SIG-M5 (cell line): ENCODE results near the gene CANX.
A peak's percentile ranks its signal among the peaks of the same experiment; 100 is the strongest.
"Not testable (repeated sequence)": the region's sequence is repeated elsewhere in the genome, so short reads cannot be mapped to it uniquely, and the experiment has no call there.

Experiments
- DNase-seq: peaks from one replicate; lab custom pipeline; 2025; lab: John Stamatoyannopoulos, UW

The CANX gene, protein sequence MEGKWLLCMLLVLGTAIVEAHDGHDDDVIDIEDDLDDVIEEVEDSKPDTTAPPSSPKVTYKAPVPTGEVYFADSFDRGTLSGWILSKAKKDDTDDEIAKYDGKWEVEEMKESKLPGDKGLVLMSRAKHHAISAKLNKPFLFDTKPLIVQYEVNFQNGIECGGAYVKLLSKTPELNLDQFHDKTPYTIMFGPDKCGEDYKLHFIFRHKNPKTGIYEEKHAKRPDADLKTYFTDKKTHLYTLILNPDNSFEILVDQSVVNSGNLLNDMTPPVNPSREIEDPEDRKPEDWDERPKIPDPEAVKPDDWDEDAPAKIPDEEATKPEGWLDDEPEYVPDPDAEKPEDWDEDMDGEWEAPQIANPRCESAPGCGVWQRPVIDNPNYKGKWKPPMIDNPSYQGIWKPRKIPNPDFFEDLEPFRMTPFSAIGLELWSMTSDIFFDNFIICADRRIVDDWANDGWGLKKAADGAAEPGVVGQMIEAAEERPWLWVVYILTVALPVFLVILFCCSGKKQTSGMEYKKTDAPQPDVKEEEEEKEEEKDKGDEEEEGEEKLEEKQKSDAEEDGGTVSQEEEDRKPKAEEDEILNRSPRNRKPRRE

DNA sequence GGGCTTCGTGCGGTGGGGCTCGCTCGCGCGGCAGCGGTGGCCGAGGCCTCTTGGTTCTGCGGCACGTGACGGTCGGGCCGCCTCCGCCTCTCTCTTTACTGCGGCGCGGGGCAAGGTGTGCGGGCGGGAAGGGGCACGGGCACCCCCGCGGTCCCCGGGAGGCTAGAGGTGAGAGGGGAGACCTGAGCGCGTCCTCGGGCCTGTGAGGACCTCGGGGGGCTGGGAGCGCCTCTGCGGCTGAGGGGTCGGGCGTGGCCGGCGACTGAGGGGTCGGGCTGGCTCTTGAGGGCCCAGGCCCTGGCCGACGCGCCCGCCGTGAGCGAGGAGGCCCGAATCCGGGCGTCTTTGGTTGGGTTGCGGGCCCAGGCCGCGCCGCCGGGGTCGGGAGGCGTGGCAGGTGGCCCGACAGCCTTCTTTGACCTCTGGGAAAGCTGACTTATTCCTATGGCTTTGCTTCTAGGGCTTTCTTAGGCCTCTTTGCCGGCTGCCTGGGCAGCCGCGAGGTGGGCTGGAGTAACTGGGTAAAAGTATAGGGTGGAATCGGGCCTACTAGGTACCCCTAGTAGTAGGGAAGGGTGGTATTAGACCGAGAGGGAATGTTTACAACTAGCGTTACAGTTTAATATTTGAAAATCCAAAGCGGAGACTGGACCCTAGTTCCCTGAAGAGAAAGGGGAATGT is at the start of gene CANX:
TSS of gene CANX (plus strand) at position 33 of the 681 bp plus-strand sequence. CDS start 6,715 bp downstream, outside the sequence.
- no peak for DNase-seq

DNA sequence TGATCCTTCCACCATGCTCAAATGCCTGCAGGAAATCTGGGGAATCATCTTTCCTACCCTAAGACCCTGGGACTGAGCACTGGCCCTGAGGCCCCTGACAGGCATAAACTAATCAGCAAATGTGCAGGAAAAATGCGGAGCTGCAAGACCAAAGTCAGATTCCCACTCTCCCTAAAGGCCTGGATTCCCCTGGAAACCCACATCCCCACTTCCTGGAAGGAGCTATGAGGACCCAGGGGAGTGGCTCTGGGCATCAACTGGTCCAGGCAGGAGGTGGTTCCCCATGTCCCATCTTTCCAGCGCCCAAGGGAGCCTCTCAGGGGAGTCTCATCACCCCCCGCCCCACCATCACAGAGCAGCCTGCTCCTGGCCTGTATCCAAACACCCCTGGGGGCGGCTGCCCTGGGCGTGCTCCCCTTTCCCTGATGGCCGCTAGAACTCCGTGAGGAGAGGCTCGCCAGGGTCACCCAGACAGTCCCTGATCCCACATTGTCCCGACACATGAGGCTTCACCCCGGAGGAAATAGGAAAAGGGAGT is 49.5 kb upstream of the CANX start:
- not testable (repeated sequence) for DNase-seq

DNA sequence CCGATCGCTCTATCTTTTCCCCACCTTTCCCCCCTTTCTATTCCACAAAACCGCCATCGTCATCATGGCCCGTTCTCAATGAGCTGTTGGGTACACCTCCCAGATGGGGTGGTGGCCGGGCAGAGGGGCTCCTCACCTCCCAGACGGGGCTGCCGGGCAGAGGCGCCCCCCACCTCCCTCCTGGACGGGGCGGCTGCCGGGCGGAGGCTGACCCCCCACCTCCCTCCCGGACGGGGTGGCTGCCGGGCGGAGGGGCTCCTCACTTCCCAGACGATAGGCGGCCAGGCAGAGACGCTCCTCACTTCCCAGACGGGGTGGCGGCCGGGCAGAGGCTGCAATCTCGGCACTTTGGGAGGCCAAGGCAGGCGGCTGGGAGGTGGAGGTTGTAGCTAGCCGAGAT is 48.5 kb upstream of the CANX start:
- DNase-seq = not testable (repeated sequence)

DNA sequence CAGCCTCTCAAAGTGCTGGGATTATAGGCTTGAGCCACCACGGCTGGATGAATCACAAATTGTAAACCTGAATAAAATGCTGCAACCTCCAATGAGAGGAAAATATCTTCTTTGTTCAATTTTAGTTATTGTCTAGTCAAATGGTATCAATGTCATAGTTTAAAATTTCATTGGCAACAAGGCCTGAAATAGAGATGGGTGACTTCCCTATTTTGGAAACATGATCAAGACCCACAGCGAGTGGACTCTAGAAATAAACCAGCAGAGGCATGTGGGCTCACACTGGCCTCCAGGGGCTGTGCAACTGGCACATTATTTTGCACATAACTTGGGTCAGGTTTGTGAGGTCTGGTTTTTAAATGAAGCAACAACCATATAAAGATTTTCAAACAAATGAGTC is 45.6 kb upstream of the CANX start:
- not testable (repeated sequence) for DNase-seq

DNA sequence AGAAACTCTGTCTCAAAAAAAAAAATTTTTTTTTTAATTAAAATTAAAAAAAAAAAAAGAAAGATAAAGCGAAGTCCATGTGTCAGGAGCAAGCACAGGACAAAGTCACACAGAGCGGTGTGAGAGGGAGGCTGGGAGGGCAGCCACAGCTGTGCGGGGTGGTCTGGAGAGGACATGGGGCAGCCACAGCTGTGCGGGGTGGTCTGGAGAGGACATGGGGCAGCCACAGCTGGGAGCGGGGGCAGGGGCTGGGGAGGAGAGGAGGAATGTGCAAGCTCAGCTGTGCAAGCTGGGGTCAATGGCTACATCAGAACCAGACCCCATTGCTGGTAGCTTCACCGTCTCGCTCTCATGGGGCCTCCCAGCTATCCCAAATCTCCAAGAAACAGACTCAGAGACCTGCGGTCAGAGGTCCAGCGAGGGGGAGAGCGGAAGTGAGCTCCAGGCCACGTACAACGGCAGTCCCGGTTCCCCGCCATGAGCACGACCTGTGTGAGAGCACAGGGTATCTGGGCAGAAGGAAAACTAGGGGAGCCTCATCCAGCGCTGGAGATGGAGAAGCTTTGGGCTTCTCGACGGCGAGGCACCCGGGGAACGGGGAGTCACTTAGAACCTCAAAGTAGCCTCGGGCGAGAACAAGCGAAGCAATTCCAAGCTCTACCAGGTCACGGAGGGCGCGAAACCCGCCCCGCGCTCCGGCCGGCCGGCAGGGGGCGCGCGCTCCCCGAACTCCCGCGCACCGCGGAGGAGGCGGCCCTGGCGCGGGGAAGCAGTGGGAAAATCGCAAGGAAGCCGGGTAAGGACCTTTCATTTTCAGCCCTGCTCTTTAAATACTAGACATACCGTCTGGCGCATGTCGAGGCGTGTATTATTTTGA is 41.2 kb upstream of the CANX start:
- not testable (repeated sequence) for DNase-seq

DNA sequence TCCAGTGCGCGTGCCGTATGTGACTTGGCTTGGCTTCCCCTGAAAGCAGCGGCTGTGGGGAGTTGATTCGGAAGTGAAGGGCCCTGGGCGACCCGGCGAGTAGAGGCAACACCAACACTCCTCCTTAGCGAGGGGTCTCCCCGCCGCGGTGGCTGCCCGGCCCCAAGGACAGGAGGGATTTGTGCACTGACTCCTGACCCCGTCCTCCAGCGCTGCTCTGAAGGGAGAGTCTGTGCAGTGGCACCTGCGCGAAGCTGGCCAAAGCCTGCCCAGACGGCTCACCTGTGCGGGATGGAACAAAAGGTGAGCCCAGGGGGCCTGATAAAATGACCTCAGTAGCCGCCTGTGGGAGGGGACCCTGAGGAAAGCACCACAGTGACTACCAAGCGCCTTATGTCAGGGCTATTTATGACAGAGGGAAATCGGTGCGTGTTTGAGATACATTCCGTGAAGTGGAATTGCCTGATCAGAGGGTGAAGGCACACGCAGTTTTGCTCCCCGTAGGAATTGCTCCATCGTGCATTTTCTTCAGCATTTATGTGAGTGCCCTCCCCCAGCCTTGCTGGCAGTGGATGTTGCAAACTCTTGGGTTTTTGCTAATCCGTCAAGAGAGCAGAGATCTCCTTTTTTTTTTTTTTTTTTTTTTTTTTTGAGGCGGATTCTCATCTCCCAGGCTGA is 40.4 kb upstream of the CANX start:
- DNase-seq = not testable (repeated sequence)

DNA sequence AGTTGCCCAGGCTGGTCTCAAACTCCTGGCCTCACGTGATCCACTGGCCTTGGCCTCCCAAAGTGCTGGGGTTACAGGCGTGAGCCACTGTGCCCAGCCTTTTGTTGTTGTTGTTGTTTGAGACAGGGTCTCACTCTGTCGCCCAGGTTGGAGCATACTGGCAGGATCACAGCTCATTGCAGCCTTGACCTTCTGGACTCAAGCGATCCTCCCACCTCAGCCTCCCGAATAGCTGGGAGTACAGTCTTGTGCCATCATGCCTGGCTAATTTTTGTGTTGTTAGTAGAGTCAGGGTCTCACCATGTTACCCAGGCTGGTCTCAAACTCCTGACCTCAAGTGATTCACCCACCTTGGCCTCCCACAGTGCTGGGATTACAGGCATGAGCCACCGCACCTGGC is 37.1 kb upstream of the CANX start:
- DNase-seq = not testable (repeated sequence)

DNA sequence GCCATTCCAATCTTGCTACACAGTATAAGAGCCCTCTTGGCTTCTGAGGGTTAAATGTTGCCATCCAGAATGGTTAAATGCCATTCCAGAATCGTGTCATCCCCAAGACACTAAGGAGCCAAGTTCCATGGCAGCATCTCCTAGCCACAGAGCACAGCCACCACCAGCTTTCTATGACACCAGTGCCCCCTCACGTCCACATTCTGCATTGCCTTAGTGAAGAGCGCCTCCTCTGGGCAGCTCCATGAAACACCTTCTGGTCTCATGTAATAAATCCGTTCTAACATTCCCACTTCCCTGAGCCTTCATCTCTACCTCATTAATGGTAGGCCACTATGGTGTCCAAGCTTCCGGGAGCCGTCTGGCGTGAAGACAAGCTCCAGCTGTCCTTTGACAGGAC is 30.4 kb upstream of the CANX start:
- DNase-seq = no peak

DNA sequence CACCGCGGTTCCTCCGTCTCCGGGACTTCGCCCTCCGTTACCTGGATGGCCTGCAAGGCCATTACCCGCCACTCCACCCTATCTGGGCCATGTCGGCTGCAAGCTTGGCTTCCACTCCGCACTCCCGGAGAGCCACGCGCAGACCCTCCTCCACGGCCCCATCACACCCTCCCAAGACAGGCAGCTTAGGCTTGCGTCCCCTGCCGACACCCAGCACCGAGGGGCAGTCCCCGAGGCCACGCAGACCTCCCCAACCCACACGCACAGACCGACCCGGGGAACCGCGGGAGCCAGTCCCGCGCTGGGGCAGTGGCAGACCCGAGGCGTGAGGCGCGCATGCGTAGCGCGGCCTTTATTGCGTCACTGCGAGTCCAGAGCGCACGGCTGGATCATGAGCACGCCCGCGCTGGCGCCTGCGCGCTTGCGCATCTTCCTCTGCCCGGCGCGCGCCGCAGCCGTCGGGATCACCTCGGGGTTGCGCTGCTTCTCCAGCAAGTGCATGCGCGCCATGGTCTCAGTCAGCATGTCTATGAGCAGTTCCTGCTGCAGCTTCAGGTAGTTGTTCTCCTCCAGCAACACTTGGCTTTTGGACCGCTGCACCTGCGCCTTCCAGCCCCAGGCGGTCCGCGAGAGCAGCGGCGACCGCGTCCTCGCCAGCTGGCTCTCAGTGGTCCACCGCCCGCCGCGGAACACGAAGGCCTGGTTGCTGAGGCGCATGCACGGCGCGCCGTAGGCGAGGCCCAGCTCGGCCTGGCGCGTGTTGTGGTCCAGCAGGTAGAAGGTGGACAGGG is 20.3 kb upstream of the CANX start:
- DNase-seq = peak; percentile 70

DNA sequence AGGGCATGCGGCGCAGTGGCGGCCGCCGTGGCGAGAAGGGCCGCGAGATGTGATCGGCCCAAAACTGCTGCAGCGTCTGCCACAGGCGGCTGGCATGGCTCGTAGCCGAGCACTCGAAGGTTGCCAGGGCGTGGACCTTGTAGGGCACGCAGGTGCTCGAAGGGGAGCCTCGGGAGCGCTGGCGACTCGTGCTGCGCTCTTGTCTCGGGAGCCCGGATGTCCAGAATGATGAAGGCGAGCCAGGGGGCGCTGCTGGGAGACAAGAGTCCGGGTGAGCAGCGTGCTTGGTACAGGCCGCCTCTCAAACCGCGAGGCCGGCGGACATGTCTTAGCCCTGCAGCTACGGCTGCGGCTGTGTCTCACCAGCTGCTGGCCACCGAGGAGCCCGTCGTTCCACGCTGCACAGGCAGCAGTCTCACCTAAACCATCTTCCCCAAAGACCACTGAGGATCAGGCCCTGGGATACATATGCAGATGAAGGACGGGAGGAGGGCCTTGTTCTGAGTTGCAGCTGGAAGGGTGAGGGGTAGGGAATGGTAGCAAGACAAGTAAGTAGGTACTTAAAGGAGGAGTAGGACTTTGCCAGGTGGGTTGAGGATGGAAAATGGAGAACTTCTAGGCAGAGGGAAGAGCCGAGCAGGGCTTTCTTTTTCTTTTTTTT is 19.6 kb upstream of the CANX start:
- DNase-seq = no peak

DNA sequence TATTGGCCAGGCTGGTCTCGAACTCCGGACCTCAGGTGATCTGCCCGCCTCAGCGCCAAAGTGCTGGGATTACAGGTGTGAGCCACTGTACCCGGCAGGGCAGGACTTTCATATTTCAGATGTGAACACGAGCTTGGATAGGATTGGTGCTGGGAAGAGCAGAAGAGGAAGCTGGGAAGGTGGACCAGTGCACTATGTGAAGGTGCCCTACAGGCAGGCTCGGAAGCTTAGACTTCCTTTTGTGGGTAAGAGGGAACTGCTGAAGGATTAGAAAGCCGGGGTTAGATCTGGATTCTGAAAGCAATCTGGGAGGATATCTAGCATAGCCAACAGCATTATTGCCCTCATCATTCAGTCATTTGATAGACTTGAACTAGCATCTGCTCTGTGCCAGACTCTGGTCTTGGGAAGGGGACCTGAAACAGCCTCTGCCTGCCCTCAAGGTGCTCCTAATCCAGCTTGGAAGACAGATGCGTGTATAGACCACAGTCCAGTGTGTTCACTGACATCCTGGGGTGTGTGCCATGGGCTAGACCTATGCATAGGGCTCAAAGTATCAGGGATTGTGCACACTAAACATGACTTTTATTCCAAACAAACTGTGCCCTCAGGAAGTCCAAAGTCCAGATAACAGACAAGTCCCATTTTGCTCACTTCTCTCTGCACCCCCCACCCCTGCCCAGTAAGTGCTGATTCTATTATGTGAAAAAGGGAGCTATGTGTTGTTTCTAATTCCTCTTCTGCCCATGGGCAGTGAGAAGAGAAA is 18.6 kb upstream of the CANX start:
- DNase-seq = no peak

DNA sequence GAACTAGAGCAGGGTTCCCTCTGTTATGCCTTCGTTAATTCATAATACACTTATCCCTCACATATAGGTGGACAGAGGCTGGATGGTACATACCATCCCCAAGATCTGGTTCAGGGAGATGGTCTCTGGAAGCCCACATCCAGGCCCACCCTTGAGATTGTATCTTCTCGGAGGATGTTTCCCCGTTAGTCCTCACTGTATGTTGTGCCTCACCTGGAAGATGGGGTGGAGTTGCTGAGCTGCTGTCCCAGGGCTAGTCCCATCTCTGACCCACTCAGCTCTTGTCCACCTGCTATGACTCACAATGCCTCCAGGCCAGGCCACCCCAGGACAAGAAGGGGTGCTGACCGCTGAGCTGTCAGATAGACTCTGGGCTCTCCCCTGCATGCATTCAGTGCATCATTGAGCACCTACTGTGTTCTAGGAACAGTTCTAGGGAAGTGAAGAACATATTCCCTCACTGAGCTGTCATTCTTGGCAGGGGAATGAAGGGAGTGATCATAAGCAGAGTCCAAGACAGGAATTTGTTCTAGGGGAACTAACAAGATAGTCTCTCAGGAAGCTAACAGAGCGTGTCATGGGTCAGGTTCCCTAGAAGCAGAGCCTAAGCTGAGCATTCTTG is 17.9 kb upstream of the CANX start, which contains the start of gene CBY3:
TSS of gene CBY3 (minus strand) at position 255 of the 622 bp plus-strand sequence. CDS start at position 139, 116 bp downstream.
- DNase-seq = no peak

DNA sequence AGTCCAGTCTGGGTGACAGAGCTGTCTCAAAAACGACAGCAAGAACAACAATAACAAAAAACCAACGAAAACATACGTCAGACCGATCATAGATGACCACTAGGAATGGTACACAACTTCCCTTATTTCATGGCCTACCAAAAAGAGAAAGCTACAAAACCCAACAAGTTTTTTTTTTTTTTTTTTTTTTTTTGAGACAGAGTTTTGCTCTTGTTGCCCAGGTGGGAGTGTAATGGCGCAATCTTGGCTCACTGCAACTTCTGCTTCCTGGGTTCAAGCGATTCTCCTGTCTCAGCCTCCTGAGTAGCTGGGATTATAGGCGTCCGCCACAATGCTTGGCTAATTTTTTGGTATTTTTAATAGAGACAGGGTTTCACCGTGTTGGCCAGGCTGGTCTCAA is 9.6 kb upstream of the CANX start:
- not testable (repeated sequence) for DNase-seq

DNA sequence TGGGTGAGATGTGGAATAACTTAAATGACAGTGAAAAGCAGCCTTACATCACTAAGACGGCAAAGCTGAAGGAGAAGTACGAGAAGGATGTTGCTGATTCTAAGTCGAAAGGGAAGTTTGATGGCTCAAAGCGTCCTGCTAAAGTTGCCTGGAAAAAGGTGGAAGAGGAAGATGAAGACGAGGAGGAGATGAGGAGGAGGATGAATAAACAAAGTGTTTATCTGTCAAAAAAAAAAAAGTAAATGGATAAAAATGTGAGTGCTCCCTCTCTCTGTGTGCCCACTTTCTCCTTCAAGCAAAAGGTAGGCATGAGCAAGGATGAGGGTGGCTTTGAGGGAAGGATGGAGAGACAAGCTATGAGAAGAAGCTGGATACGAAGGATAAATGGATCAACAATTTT is 4.2 kb upstream of the CANX start:
- DNase-seq = no peak

DNA sequence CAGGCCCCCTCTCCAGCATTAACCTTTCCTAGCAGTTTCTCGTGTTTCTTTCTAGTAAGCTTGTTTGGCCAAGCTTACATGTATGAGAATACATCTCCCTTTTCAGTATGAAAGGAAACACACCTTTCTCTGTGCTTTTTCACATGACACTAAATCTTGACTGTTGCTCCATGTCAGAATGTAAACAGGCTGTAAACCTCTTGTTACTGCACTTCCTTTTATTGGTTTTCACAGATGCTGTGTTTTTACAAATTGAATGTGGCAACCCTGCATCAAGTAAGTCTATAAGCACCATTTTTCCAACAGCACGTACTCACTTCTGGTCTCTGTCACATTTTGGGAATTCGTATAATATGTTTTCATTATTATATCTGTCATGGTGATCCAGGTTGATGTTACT is 2.2 kb upstream of the CANX start:
- peak; percentile 19 for DNase-seq

DNA sequence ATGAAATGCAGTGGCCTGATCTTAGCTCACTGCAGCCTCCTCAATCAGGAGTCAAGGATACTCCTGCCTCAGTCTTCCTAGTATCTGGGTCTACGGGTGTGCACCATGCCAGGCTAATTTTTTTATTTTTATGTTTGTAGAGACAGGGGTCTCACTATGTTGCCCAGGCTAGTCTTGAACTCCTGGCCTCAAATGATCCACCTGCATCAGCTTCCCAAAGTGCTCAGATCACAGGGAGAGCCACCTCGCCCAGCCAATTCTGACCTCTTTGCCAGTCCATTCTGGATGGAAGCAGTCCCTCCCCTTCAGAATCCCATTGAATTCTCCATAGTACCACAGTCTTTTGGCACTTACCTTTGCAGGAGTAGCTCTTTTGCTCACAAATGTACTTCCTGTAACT is 1.7 kb upstream of the CANX start:
- no peak for DNase-seq

DNA sequence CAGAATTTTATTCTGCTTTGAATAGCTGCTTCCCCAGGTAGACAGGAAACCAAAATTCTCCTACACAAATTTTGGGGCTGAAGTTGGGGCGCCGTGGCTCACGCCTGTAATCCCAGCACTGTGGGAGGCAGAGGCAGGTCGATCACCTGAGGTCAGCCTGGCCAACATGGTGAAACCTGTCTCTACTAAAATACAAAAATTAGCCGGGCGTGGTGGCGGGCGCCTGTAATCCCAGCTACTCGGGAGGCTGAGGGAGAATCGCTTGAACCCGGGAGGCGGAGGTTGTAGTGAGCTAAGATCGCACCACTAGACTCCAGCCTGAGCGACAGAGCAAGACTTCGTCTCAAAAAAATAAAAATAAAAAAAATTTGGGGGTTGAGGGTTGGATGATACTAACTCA is 1.2 kb upstream of the CANX start:
- not testable (repeated sequence) for DNase-seq
